GM21825 (cell line): Measurements from ENCODE around the gene ARHGEF38.
"Not testable (repeated sequence)": the region's sequence is repeated elsewhere in the genome, so short reads cannot be mapped to it uniquely, and the experiment has no call there.

Experiments
- ATAC-seq: cut with Tn5 transposase; IDR thresholded peaks from one replicate; pipeline ENCODE4 v1.9.1; 2021; ENCODE audit warnings: mild to moderate bottlenecking, moderate library complexity; ENCODE audit not compliant: unreplicated experiment

ARHGEF38 gene

DNA sequence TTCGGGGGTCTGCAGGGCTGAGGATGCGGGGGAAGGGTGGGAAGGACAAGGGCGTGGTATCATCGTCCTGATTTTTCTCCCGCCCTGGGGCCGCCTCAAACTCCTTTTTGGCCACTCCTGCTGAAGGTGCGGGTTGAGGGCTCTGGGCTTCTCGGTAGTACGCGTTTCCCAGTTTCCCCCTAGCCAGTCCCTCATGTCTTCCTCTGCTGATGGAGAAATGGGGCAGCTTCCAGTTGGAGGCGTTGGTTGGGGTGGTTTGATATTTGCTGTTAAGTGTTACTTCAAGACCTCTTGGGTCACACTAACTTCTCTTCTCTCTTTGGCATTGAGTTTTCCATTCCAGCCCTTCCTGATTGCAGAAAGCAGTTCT is 156.6 kb downstream of the ARHGEF38 start:
- ATAC-seq = peak; percentile 38

DNA sequence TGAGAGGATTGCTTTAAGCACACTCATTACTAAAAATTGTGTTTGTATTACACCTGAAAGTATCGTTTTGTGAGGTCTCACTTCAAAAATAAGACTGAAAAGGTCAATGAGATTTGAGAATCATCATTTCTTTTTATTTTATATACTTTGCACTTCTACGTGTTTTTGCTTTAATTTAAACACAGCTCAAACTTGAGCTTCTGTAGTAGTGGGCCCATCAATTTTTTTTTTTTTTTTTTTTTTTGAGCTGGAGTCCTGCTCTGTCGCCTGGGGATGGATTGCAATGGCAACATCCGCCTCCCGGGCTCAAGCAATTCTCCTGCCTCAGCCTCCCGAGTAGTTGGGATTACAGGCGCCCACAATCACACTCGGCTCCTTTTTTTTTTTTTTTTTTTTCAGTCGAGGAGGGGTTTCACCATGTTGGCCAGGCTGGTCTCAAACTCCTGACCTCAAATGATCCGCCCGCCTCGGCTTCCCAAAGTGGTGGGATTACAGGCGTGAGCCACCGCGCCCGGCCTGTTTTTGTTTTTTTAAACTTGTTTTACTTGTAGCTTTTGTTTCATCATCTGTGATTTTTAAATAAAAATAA is 157.7 kb downstream of the ARHGEF38 start:
- no peak for ATAC-seq

DNA sequence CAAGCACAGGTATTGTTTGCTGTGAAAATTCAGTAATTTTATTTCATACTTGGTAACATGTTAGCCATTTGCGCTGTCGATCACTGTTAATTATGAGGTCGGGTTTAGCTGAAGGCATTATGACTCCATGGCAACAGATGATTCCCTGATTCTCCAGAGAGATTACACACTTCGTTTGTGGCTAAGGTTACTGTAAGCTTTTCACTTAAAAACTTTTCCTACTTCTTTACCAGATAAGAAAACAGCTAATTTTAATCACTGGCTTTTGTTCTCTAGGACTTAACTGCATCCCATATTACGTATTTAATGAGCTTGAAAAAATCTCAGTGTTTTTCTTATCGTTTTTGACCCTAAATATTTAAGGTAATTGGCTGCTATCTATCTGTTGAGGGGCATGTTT is 158.3 kb downstream of the ARHGEF38 start:
- ATAC-seq = no peak

DNA sequence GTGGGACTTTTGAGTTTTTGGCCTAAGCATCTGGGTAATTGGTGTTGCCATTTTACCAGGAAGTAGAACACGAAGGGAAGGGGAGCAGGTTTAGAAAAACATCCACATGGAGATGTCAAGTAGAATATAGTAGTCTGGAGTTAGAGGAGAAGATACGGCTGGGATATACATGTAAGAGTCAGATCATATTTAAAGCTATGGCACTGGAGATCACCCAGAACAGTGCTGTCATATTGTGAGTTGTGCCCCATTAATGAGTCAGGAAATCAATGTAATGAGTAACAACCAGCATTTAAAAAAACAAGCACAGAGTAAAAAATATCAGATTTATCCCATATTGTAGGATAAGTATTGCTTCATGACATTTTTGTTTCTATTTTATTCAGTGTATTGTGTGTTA is 160.3 kb downstream of the ARHGEF38 start:
- no peak for ATAC-seq

DNA sequence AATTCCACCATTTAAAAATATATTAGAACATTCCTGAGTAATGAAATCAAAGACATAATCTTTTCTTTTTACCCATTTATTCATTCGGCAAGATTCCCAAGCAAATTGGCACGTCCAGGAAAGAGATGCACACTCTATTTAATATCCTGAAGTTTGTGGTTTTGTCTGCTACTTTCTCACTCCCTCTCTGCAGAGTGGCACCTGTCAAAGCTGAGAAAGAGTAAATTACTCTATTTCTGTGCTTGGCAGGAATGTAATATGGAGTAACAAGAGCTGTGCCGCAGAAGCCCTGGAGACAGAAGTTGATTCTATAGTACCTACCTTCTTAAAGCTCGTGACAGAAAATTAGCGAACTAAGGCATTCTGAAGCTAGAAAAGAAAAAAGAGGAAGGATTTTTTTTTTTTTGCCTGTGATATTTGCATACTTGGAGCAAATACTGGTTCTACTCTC is 161.7 kb downstream of the ARHGEF38 start:
- ATAC-seq = peak; percentile 56

DNA sequence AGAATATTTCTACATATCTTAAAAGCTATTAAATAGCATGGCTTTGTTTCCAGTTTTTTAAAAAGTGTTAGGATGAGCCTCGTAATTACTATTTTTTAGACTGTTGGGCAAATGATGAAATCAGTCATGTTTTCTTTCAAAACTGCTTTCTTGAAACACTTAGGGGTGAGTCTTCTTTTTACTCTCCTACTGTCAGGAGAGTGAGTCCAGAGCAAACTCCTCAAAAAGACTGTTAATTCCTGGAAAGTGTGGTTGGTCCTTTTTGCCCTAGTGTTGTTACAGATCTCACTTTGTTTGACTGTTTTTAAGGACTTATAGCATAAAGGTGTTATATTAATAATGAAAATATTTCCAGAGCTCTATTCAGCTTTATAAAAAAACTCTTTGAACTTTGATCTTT is 162.5 kb downstream of the ARHGEF38 start:
- ATAC-seq = no peak

DNA sequence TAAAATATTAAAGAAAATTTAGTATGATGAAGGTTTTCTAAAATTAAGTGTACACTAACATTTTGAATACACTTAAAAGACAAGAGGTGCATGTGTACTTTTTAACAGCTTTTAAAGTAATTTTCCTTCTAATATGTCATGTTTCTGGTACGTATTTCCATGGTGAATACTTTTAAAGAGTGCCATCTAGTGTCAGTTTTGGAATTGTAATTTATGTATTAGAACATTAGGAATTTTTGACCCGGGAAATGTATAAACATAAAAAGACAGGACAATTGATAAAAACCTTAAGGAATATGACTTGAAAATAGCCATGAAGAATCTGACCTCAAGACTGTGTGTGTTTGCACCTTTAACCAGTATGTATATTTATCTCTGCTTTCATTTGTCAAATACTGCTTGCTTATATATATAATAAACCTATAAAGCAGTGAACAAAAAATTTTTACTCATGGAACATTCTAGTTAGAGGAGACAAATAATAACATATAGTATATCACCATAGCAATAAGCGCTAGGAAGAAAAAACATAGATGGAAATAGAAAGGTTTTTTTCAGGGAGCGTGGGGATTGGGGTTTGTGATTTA is 163.4 kb downstream of the ARHGEF38 start:
- ATAC-seq = no peak

DNA sequence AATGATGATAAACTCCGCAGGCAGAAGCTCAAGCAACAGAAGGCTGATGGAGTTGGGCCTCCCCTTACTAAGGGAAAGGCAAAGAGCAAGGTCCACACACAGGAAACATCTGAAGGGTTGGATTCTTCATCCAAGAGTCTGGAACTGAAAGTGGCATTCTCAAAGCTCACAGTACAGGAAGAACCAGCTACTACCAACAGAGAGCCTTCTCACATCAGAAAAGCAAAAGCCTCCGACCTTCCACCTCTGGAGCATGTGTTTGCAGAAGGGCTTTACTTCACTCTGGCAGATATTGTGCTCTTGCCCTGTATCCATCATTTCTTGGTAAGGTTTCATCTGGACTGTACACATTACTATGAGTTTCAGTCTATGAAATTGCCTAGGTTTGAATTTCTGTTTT is 166.8 kb downstream of the ARHGEF38 start:
- no peak for ATAC-seq

DNA sequence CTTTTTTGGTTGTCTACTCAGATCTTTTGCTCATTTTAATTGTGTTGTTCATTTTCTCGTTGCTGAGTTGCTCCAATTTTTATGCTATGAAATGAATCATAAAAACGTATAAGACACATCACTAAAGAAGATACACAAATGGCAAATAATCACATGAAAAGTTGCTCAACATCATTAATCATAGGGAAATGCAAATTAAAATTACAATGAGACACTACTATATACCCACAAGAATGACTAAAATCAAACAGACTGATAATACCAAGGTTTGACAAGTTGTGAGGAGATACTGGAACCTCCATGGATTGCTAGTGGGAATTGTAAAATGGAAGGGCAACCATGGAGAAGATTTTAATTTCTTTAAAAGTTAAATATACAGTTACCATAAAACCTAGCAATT is 173.2 kb downstream of the ARHGEF38 start:
- no peak for ATAC-seq

DNA sequence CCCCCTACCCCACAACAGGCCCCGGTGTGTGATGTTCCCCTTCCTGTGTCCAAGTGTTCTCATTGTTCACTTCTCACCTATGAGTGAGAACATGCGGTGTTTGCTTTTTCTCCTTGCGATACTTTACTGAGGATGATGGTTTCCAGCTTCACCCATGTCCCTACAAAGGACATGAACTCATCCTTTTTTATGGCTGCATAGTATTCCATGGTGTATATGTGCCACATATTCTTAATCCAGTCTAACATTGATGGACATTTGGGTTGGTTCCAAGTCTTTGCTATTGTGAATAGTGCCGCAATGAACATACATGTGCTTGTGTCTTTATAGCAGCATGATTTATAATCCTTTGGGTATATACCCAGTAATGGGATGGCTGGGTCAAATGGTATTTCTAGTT is 177.5 kb downstream of the ARHGEF38 start:
- not testable (repeated sequence) for ATAC-seq
